ENCODE data around the gene MIF.
"Not testable (repeated sequence)": the region's sequence is repeated elsewhere in the genome, so short reads cannot be mapped to it uniquely, and the experiment has no call there.

Gene MIF

DNA sequence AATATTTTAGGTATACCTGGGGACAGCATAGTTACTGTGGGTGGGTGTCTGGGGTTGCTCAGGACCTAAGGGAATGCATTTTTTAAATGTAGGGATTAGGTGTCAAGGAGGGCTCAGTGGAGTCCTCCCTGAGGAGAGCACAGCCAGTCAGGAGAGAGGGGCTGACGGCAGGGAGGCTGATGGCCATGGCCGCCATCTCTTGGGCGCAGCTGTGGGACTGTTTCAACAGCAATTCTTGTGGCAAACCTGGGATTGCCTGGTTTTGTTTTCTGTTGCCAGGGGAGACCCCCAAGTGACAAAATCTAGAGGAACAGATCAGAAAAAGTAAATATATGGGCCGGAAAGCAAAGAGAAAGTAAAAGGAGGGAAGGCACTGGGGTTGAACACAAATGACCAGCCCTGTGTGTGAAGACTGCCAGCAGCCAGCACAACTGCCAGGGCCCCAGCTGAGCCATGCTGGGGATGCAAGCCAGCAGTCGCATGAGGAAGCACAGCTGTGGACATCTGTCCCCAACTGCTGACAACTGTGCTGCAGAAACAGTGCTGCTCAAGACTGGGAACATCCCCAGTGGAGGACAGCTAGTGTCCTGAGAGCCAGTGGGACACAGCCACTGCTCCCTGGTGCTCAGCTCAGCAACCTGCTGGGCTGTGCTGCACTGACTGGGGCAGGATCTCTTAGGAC, 10.5 kb downstream of the MIF start:
- DNase-seq = no peak

DNA sequence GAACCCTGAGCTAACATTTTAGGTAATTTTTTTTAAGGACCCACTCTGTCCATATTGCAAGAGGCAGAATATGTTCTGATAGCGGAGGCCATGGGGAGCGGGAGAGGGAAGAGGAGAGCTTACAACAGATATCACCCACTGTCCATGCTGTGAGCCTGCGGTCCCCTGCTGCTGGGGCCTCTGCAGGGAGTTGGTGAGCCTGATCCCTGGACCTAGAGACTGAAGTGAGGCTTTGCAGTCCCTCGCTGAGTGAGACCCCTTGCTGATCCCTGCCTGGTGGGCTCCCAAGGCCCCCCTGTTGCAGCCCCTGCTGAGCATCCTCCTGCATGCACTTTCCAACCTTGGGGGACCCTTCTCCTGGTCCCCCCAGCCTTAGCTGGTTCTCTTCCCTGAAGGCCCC, 12.5 kb downstream of the MIF start:
- DNase-seq = no peak

DNA sequence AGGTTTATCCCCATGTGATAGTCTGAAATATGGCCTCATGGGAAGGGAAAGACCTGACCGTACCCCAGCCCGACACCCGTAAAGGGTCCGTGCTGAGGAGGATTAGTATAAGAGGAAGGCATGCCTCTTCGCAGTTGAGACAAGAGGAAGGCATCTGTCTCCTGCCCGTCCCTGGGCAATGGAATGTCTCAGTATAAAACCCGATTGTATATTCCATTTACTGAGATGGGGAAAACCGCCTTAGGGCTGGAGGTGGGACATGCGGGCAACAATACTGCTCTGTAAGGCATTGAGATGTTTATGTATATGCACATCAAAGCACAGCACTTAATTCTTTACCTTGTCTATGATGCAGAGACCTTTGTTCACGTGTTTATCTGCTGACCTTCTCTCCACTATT, 13.2 kb downstream of the MIF start:
- not testable (repeated sequence) for DNase-seq

DNA sequence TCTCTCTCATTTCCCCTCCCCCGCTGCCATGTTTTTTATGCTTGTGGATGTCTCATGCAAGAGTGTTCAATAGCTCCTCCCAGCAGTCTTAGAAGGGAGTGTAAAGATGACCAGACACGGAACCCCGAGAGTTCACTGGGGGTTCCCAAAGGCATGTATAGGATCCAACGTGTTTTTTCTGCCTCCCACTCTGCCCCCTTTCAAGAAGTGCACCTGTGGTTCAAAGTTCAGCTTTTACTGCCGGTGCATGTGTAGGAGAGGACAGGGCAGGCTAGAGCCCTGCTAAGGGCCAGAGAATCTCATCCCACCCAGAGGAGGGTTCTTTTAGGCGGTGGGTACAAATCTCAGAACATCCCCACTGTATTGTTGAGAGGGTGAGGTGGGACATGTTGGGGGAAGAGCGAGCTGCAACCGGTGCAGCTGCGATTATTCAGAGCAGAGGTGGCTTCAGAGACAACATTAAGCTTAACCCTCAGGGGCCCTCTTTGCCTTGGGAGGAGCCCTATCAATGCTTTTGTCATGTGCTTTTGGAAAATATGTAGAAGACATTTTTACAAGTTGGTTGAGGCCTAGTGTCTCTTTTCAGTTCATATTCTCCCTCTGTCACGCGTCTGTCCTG, 14.5 kb downstream of the MIF start:
- DNase-seq = no peak

DNA sequence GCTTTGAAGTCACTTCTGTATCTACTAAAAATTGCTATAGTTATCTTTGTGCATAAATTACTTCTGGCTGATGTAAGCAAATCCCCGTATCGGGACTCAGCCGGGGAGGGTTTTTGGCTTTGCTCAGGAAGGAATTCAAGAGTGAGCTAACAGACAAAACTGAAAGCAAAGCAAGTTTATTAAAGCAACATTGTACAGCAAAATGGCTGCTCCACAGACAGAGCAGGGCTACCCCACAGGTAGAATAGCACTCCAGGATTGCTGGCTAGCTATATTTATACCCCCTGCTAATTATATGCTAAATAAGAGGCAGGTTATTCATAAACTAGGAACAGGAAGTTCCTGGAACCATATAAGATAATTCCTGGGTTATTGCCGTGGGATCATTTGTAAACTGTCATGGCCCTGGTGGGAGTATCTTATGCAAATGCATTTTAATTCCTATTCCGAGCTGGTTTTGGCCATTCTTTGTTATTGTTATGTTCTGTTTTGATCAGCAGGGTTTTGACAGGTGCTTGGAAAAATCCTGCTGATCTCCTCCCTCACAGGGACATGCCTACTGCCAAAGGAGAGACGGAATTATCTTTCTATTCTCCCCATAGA, 15.2 kb downstream of the MIF start:
- DNase-seq = no peak

DNA sequence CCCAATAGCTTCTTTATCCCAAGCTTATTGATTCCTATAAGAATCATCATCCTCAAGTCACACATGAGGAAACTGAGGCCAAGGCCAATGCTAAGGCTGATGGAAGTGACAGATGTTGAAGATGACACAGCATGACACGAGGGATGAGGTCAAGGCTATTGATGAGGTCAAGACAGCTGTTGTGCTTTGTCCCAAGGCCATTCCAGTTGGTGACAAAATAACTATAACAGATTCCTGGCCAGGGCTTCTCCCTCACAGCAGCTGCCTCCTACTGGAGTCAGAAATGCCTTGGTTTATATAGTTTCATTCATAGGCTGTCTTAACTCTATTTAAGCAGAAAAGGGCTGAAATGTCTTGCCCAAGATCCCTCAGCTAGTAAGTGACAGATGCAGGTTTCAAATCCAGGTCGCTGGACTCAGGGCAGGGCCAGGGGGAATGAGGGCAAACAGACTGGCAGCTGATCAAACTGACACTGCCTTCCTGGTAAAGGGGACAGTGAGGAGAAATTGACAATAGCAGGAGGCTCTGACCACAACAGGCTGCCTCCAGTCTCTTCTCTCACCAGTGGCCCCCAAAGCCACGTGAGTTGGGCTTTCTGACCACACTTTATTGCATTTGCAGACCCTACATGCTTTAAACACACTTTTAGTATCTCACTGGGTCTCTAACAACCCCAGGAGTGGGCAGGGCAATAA, 16.5 kb downstream of the MIF start:
- DNase-seq = peak; percentile 49

DNA sequence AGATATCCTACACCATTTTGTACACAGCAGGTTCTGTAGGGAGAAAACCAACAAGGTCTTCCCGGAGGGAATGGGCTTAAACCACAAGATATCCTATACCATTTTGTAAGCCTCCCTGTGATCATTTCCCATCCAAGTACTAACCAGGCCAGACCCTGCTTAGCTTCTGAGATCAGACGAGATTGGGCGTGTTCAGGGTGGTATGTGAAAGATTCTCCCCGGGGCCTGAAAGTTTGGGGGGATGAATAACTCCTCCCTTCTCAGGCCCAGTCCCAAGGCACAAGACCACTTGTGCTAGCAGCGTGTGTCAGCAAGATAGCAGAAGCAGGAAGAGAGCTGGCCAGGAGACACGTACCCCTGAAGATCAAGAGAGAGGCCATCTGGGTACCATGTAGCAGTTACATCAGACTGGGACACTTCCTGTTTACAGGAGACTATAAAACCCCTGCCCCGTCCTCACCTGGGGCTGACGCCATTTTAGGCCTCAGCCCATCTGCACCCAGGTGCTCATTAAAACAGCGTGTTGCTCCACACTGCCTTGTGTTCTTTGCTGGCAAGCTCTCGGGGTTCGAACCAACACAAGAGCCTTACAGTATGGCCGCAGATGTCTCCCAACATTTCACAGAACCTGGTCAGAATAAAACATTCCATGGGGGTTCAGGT, 17.3 kb downstream of the MIF start:
- DNase-seq = no peak

DNA sequence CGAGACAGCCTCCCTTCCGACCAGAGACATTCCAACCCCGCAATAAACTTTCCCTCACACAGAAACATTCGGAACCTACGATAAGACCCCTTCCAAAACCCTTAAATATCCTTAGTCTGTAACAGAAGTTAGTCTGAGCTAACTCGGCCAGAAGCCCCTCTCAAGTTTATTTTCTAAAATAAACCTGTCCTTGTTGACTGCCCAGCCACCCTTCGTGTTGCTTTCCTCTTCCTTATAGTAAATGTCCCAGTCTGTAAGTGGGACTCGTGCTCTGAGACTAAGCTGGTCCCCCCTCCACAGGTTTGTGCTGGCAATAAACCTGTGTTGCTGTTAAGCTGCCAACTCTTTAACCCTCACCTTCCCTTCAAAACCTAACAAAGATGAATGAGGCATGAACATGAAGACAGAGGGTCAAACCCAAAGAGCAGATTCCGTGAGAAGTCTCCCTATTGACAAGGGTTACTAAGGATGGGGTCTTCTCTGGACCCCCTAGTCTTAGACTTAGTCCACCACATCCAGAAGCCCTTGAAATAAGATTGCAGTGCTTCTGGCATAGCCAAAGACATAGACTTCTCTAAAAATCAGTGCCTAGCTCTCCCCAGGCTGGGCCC, 18.2 kb downstream of the MIF start:
- DNase-seq = no peak

DNA sequence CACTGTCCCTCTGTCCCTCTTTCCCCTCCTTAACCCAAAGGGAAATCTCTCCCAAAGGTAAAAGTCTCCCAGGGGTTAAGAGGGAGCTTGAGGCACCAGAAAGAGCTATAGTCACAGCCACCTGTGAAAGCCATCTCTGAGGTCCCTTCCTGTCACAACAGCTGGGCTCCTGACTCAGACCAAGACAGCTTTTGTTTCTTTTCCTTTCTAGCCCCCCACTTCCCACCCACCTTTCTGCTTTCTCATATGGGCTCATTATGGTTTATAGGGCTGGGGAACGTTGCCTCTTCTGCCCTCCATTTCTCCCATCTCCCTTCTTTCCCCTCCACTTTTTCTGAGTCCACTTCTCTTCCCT, 19.1 kb downstream of the MIF start:
- no peak for DNase-seq

DNA sequence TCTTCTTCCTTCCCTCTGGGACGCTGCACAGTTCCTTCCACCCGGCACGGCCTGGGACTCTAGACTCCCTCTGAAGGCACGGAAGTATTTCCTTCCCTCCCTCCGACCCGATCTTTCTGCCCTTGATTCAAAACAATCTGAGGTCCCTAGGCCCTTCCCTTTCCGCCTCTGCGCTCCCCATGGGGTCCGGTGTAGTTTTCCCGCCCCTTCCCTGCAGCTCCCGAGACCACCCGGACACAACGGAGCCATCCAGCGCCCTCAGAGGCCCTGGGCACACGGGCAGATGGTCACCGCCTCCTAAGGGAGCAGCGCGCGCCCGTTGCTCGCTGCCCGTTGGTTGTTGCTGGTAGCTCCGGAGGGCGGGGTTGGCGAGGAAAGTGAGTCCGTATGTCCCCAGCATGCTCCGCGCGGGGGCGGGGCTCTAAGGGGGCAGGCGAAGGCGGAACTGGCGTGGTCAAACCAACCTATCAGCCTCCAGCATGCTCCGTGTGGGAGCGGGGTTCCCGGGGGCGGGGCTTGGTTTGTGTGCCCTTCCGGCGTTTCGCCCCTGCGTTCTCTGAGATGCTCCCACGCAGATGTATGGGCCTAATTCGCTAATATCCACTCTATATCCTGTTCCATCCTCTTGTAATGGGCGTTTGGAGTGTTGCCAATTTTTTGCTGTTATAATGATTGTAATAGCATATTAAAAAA, 19.6 kb downstream of the MIF start:
- DNase-seq = peak; percentile 96

DNA sequence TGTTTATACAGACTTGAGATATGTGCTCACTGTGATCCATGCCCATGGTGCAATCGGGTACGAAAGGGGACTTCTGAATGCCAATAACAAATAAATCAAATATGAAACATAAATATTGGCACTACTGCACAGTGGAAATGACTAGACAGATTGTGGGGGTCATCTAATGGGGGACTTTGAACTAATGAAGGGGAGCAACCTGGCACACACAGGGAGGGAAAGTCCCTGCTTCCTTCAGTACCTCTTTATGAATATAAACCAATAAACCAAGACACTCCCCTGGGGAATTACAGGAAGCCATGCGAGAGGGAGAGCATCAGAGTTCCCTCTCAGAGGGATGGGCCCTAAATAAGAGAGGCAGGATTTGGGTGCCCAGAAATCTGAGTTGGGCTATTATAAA, 21.1 kb downstream of the MIF start:
- no peak for DNase-seq

DNA sequence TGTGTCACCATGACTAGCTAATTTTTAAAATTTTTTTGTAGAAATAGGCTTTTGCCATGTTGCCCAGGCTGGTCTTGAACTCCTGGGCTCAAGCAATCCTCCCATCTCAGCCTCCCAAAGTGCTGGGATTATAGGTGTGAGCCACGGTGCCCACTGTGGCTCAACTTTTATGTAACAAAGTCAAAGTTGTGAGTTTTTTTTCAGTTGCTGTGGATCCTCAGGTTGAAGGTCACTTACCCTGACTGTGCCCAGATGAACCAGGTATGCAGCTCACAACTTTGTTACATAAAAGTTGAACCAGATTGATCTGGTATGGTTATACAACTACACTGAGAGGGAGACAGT, 26.1 kb downstream of the MIF start:
- not testable (repeated sequence) for DNase-seq

DNA sequence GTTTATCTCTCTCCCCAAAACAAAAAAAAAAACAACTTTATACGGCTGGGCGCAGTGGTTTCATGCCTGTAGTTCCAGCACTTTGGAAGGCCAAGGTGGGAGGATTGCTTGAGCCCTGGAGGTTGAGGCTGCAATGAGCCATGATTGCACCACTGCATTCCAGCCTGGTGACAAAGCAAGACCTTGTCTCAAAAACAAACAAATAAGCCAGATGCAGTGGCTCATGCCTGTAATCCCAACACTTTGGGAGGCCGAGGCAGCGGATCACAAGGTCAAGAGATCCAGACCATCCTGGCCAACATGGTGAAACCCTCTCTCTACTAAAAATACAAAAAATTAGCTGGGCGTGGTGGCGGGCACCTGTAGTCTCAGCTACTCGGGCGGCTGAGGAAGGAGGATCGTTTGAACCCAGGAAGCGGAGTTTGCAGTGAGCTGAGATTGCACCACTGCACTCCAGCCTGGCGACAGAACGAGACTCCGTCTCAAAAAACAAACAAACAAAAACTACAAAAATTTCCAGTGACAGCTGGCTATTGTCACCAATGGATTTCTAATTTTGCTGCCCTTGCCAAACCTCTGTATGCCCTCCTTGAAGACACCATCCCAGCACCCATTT, 27.5 kb downstream of the MIF start:
- not testable (repeated sequence) for DNase-seq

DNA sequence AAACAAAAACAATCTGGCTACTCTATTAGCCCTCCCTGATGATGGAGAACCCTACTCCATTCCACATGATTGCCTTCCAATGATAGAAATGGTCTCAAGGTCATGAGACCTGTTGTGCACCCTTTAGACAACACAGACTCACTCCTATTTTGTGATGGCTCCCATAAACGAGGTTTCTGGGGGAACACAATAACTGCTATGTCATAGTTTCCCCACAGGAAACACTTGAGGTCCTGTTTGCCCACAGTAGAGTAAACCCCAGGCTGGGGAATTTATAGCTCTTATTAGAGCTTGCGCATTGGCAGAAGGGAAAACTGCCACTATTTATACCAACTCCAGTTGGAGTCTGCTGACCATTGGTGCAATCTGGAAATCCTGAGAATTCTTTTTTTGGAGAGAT, 28.7 kb downstream of the MIF start:
- DNase-seq = no peak

DNA sequence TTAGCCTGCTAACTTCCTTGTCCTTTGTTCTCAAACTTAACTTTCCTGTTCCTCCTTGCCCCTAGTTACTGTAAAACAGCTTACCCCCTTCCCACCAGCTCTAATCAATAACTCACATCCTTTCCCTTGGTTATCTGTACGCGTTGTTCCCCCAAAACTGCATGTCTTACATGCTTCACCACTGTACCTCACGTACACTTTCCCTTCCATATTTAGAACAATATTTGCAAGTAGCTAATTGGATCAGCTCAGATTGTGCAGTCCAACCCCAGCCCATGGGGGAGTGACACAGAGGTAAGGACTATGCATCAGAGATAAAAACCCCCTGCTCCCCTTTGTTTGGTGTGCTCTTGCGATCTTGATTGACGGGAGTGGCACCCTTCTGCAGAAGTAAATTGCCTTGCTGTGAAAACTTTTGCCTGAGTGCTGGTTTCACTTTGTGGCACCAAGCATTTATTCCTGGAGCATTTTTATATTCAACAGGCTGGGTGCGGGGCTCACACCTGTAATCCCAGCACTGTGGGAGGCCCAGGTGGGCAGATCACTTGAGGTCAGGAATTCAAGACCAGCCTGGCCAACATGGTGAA, 30.9 kb downstream of the MIF start:
- no peak for DNase-seq

DNA sequence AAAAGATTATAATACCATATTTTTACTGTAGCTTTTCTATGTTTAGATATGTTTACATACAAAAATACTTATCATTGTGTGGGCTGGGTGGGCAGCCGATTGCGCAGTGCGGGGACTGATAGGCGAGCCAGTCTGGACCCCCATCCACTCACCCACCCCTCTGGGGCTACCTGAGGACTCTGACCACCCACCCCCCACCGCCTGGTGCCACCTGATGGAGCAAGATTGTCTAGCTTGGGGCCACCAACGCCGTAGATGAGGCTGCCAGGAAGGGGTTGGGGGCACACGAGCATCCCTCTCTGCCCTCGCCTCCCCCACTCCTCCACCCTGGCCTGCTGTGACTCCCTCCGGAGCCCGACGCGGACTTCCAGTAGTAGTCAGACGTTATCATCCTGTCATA, 32.4 kb downstream of the MIF start:
- no peak for DNase-seq

DNA sequence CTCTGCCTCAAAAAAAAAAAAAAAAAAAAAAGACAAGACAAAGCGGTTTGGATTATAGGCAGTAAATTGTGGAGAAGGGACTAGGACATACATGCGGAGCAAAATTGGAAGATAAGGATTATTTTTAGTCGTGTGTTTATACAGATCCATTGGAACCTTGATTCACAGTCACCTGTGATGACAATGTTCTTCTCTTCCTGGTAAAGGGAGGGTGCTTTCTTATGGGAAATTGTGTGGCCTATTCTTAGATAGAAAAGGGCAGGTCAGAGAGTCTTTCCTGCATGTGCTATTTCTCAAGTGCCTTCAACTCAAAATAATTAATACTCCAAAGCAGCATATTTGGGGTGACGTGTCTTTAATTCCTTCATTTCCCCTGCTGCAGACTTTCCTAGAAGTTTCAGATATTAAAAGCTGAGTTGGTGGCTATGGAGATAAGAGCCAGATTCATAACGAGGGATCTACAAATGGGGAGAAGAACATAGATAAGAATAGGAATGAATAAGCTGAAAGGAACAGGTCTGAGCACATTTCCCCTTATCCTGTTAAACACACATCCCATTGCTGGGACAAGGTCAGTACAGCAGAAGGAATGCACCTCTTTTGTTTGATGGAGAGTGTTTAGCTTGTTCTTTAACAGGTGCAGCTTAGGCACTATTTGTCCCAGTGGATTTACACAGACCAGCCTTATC, 44.3 kb downstream of the MIF start:
- peak; percentile 22 for DNase-seq

DNA sequence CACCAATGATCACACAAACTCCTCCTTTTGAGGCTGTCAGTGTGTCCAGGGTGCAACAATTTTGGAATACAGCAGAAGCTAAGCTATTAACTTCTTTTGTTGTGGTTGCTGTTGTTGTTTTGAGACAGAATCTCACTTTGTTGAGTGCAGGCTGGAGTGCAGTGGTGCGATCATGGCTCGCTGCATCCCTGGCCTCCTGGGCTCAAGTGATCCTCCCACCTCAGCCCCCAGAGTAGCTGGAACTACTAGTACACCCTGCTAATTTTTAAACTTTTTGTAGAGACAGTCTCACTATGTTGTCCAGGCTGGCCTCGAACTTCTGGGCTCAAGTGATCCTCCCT, 44.8 kb downstream of the MIF start:
- no peak for DNase-seq

DNA sequence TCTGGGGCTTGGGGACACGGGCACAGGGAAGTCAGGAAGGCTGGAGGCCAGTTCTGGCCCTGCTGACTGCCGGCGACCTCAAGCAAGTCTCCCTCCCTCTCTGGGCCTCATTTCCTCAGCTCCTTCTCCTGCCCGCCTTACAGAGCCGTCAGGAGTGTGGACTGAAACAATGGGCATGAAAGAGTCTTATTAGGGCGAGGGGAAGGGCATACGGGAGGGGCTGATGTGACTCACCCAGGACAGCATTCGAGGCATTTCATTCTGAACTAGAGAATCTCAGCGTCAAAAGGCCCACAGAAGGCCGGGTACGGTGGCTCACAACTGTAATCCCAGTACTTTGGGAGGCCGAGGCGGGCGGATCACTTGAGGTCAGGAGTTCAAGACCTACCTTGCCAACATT, 46.0 kb downstream of the MIF start:
- DNase-seq = not testable (repeated sequence)
